ENCODE measurements around the gene FGF14.

DNA sequence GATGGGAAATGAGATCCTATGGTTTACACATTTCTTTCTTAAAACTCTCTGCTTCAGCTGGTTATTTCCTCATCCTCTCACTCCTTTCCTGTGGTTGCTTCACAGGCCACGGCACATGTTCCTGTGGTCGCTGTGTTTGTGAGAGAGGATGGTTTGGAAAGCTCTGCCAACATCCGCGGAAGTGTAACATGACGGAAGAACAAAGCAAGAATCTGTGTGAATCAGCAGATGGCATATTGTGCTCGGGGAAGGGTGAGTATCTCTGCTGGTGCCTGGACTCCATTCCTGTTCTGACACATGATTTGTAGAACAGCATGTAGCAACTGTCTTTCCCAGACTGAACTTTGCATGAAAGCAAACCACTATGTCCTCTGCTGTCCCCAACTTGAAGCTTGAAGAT is 695.2 kb downstream of the FGF14 start:
- TF ChIP-seq, protein P1, sequence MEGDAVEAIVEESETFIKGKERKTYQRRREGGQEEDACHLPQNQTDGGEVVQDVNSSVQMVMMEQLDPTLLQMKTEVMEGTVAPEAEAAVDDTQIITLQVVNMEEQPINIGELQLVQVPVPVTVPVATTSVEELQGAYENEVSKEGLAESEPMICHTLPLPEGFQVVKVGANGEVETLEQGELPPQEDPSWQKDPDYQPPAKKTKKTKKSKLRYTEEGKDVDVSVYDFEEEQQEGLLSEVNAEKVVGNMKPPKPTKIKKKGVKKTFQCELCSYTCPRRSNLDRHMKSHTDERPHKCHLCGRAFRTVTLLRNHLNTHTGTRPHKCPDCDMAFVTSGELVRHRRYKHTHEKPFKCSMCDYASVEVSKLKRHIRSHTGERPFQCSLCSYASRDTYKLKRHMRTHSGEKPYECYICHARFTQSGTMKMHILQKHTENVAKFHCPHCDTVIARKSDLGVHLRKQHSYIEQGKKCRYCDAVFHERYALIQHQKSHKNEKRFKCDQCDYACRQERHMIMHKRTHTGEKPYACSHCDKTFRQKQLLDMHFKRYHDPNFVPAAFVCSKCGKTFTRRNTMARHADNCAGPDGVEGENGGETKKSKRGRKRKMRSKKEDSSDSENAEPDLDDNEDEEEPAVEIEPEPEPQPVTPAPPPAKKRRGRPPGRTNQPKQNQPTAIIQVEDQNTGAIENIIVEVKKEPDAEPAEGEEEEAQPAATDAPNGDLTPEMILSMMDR (optimal IDR thresholded peaks at IDR 0.05 in 1 of 3, IDR thresholded peaks at IDR 0.05 in 1 of 3, conservative IDR thresholded peaks at IDR 0.05 in 1 of 3; ENCODE audit: extremely low read depth in 1 of 3, insufficient read depth in 2 of 3, low read length in 3 of 3), result no peak
- TF ChIP-seq EZH2 (IDR thresholded peaks at IDR 0.05; ENCODE audit: low read length), result no peak

Data from keratinocyte (primary cell).